Spleen (tissue), 7 donors: ENCODE data around the gene MAPK13.

Experiments
- POLR2A ChIP-seq, 3 donors: fragments of 450-650 bp; IDR thresholded peaks; one replicate each; pipeline ENCODE4 v1.5.1; 2017; ENCODE audit warnings: antibody characterized with exemption in 3 of 3, mild to moderate bottlenecking in 1 of 3
- POLR2AphosphoS5 ChIP-seq, 3 donors: sonication (generic); formaldehyde crosslinking; IDR thresholded peaks; one replicate each; pipeline ENCODE4 v1.5.1; 2017; ENCODE audit warnings: antibody characterized with exemption in 3 of 3
- TF ChIP-seq, protein P1 (sequence below), 11 experiments: fragments of 200-600 bp in 7 of 11; fragments of 450-650 bp in 4 of 11; sonication (generic) in 4 of 11; IDR thresholded peaks in 8 of 11; conservative IDR thresholded peaks in 3 of 11; 1 replicate in 7 of 11; 2 replicates in 4 of 11; pipeline versions ENCODE4 v1.4.0 to v1.8.0; 2016 to 2021; ENCODE audit warnings: antibody characterized with exemption in 11 of 11, inconsistent platforms in 4 of 11, mild to moderate bottlenecking in 1 of 11
- donor health status: DM: no; HTN: no; CAD: no; lungs with moderate emphysema.
- donor health status: DM: no; HTN: no; CAD: no.
- donor health status: DM: no; HTN: no; CAD: no.

- TF ChIP-seq, protein P1, sequence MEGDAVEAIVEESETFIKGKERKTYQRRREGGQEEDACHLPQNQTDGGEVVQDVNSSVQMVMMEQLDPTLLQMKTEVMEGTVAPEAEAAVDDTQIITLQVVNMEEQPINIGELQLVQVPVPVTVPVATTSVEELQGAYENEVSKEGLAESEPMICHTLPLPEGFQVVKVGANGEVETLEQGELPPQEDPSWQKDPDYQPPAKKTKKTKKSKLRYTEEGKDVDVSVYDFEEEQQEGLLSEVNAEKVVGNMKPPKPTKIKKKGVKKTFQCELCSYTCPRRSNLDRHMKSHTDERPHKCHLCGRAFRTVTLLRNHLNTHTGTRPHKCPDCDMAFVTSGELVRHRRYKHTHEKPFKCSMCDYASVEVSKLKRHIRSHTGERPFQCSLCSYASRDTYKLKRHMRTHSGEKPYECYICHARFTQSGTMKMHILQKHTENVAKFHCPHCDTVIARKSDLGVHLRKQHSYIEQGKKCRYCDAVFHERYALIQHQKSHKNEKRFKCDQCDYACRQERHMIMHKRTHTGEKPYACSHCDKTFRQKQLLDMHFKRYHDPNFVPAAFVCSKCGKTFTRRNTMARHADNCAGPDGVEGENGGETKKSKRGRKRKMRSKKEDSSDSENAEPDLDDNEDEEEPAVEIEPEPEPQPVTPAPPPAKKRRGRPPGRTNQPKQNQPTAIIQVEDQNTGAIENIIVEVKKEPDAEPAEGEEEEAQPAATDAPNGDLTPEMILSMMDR (IDR thresholded peaks at IDR 0.05 in 8 of 11, conservative IDR thresholded peaks at IDR 0.05 in 3 of 11), result no peak
- TF ChIP-seq POLR2A (IDR thresholded peaks at IDR 0.05), result no peak
- TF ChIP-seq POLR2AphosphoS5 (IDR thresholded peaks at IDR 0.05), result no peak
Measured at GRCh38 chr6:36187446-36187845, 57.1 kb downstream of the MAPK13 start.
